ENCODE results near the gene ACOXL. TPM values are rescaled to one million over a fixed set of nuclear protein-coding genes. Genes with fewer than 3 reads are reported as not detected.

Gene ACOXL
- total RNA-seq, 4 donors from 2014 or later: 0.55 to 5.2 (median 1.1) TPM; not detected in 1

GRCh38 chr2:110933420-110933819, 201.0 kb downstream of the ACOXL start:
- no peak for DNase-seq
- intact Hi-C loops (cut with DNase I; ENCODE audit: low total_unique reads): no loop called here
- WGBS, 2 donors (ENCODE audit: low coverage in 1 of 2): 91% methylated on average over 10 of the region's 10 CpGs; no CpG with 5 or more reads in 1 of the 2 donors
- no peak overlapping the region for H3K27ac ChIP-seq
- H3K4me1 ChIP-seq: no peaks in the 10 kb centered on the region
- no peaks in the 10 kb centered on the region for H3K27me3 ChIP-seq
- TF ChIP-seq CTCF (IDR thresholded peaks at IDR 0.05) (no peak), POLR2A (IDR thresholded peaks at IDR 0.05) (no peak), POLR2AphosphoS5 (IDR thresholded peaks at IDR 0.05) (no peak)
- H3K36me3 ChIP-seq: no peaks in the 10 kb centered on the region
- H3K9me3 ChIP-seq: peaks cover 4 to 9% of the 10 kb centered on the region in 2 donors
- no peak overlapping the region for H3K4me3 ChIP-seq
- in situ Hi-C loops (cut with MboI; ENCODE audit: low pct_ligation_motif_present in 1 of 4, low pct_unique_long_range_greater_than_20kb in 1 of 4, low sequenced_read_pairs in 3 of 4): no loop called here

- H3K27me3 ChIP-seq: no peaks in the 10 kb centered on the region
- TF ChIP-seq POLR2AphosphoS5 (IDR thresholded peaks at IDR 0.05) (no peak), CTCF (IDR thresholded peaks at IDR 0.05) (no peak), EP300 (IDR thresholded peaks at IDR 0.05; ENCODE audit: low read depth) (no peak), POLR2A (IDR thresholded peaks at IDR 0.05) (no peak)
- DNase-seq: no peak
- H3K9me3 ChIP-seq: peaks cover 0 to 2% of the 10 kb centered on the region in 2 donors
- H3K4me3 ChIP-seq: no peak overlapping the region
- H3K27ac ChIP-seq: no peak overlapping the region
- 90 to 92% methylated on average over 2 to 6 of the region's 6 CpGs for WGBS, 2 donors (ENCODE audit: low coverage in 1 of 2)
- in situ Hi-C loops (cut with MboI; ENCODE audit: low pct_ligation_motif_present in 1 of 4, low pct_unique_long_range_greater_than_20kb in 1 of 4, low sequenced_read_pairs in 3 of 4): no loop called here
- no peaks in the 10 kb centered on the region for H3K4me1 ChIP-seq
- intact Hi-C loops (cut with DNase I; ENCODE audit: low total_unique reads): no loop called here
- H3K36me3 ChIP-seq: no peaks in the 10 kb centered on the region
These were observed 202.6 kb downstream of the ACOXL start for GRCh38 chr2:110934948-110935347.

- Histone ChIP-seq H3K4me1 (no peaks in the 10 kb centered on the region), H3K27ac (no peak overlapping the region), H3K4me3 (no peak overlapping the region), H3K27me3 (no peaks in the 10 kb centered on the region), H3K36me3 (no peaks in the 10 kb centered on the region), H3K9me3 (no peaks in the 10 kb centered on the region)
- in situ Hi-C loops (cut with MboI; ENCODE audit: low pct_ligation_motif_present in 1 of 4, low pct_unique_long_range_greater_than_20kb in 1 of 4, low sequenced_read_pairs in 3 of 4) (no loop called here), intact Hi-C loops (cut with DNase I; ENCODE audit: low total_unique reads) (no loop called here)
- no peak for DNase-seq
- no peak for TF ChIP-seq EP300 (IDR thresholded peaks at IDR 0.05; ENCODE audit: low read depth)
- TF ChIP-seq POLR2AphosphoS5 (IDR thresholded peaks at IDR 0.05): no peak
- TF ChIP-seq CTCF (IDR thresholded peaks at IDR 0.05): no peak
- TF ChIP-seq POLR2A (IDR thresholded peaks at IDR 0.05): no peak
- 74 to 80% methylated on average over 5 of the region's 5 CpGs for WGBS, 2 donors (ENCODE audit: low coverage in 1 of 2)
These were observed 208.1 kb downstream of the ACOXL start for GRCh38 chr2:110940376-110940910.

GRCh38 chr2:110941226-110941625, 208.9 kb downstream of the ACOXL start:
- 83 to 90% methylated on average over 2 of the region's 2 CpGs for WGBS, 2 donors (ENCODE audit: low coverage in 1 of 2)
- no peaks in the 10 kb centered on the region for H3K36me3 ChIP-seq
- no peaks in the 10 kb centered on the region for H3K9me3 ChIP-seq
- no peak for DNase-seq
- TF ChIP-seq EP300 (IDR thresholded peaks at IDR 0.05; ENCODE audit: low read depth) (no peak), CTCF (IDR thresholded peaks at IDR 0.05) (no peak), POLR2AphosphoS5 (IDR thresholded peaks at IDR 0.05) (no peak), POLR2A (IDR thresholded peaks at IDR 0.05) (no peak)
- no peak overlapping the region for H3K27ac ChIP-seq
- intact Hi-C loops (cut with DNase I; ENCODE audit: low total_unique reads) (no loop called here), in situ Hi-C loops (cut with MboI; ENCODE audit: low pct_ligation_motif_present in 1 of 4, low pct_unique_long_range_greater_than_20kb in 1 of 4, low sequenced_read_pairs in 3 of 4) (no loop called here)
- H3K4me3 ChIP-seq: no peak overlapping the region
- H3K27me3 ChIP-seq: no peaks in the 10 kb centered on the region
- H3K4me1 ChIP-seq: no peaks in the 10 kb centered on the region

Data from transverse colon (tissue), 4 donors.